Endothelial cell of umbilical vein (primary cell): ENCODE data around the gene AUH.

Experiments
- CTCF ChIP-seq, 2 donors: IDR thresholded peaks; 1 replicate in 1 of 2; 2 replicates in 1 of 2; pipeline ENCODE4 v1.5.1; 2011; ENCODE audit warnings: low read length in 2 of 2, mild to moderate bottlenecking in 2 of 2, moderate library complexity in 2 of 2, control low read depth in 1 of 2, inconsistent platforms in 1 of 2, low read depth in 1 of 2; ENCODE audit not compliant: insufficient read depth in 1 of 2; ENCODE audit errors: extremely low read depth in 1 of 2
- EZH2 ChIP-seq: IDR thresholded peaks from 2 replicates; pipeline ENCODE4 v1.6.1; 2012; ENCODE audit warnings: borderline replicate concordance, low read depth, mild to moderate bottlenecking, moderate library complexity, low read length, inconsistent platforms; ENCODE audit not compliant: severe bottlenecking
- POLR2A ChIP-seq: IDR thresholded peaks from 2 replicates; pipeline ENCODE4 v1.6.1; 2012; ENCODE audit warnings: low read depth, mild to moderate bottlenecking, control low read depth, low read length
- POLR2AphosphoS5 ChIP-seq: IDR thresholded peaks from 2 replicates; pipeline ENCODE4 v1.6.1; 2012; ENCODE audit warnings: low read depth, mild to moderate bottlenecking, control low read depth, low read length, moderate library complexity; ENCODE audit not compliant: insufficient read depth
- TF ChIP-seq, protein P1 (sequence below): IDR thresholded peaks from 2 replicates; pipeline ENCODE4 v1.6.1; 2011; ENCODE audit not compliant: insufficient read depth, insufficient read length

DNA sequence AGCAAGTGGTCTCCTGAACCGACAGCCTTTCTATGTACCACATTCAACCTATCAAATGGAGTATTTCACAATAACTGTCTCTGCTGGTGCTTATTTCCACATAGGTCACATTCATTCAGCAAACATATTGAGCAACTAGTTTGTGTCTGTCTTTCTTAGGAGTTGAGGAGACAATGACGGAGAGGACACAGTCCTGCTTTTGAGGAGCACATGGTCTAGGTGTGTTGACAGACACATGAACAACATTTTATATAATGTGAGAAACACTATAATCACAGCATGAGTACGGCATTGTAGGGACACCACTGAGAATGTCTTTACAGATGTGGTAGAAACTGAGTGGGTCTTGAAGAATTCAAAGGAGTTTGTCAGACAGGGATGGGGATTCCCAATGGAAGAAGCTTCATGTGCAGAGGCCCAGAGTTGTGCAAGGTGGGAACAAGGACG is 33.4 kb upstream of the AUH start:
- TF ChIP-seq CTCF (IDR thresholded peaks at IDR 0.05; ENCODE audit: extremely low read depth in 1 of 2, insufficient read depth in 1 of 2, low read depth in 1 of 2, low read length in 2 of 2) (no peak), POLR2AphosphoS5 (no peak), POLR2A (no peak), EZH2 (no peak)
- TF ChIP-seq, protein P1, sequence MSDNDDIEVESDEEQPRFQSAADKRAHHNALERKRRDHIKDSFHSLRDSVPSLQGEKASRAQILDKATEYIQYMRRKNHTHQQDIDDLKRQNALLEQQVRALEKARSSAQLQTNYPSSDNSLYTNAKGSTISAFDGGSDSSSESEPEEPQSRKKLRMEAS: no peak
